ENCODE data around the gene MPZL2.

MPZL2 gene

GRCh38 chr11:118238929-118239328 lies 25.2 kb downstream of the MPZL2 start:
- no peak overlapping the region for H3K27ac ChIP-seq
- H3K9me3 ChIP-seq (ENCODE audit: control insufficient read depth, low read length) = no peaks in the 10 kb centered on the region
- no peak for TF ChIP-seq CTCF (IDR thresholded peaks at IDR 0.05)
- no peaks in the 10 kb centered on the region for H3K36me3 ChIP-seq (ENCODE audit: control insufficient read depth, insufficient read depth, low read length)
- peaks cover 2% of the 10 kb centered on the region for H3K4me1 ChIP-seq
- no peaks in the 10 kb centered on the region for H3K27me3 ChIP-seq (ENCODE audit: control insufficient read depth, insufficient read depth, low read length)
- H3K4me3 ChIP-seq (ENCODE audit: low read depth, low read length) = no peak overlapping the region
- H3K4me2 ChIP-seq (ENCODE audit: low read length) = no peak overlapping the region
- H3K9ac ChIP-seq = no peak overlapping the region
- no peaks in the 10 kb centered on the region for H3K79me2 ChIP-seq
- H2AFZ ChIP-seq = no peak overlapping the region

- TF ChIP-seq CTCF (IDR thresholded peaks at IDR 0.05) = no peak
- Histone ChIP-seq H3K27me3 (ENCODE audit: control insufficient read depth, insufficient read depth, low read length) (no peaks in the 10 kb centered on the region), H3K4me1 (peaks cover 2% of the 10 kb centered on the region), H3K4me3 (ENCODE audit: low read depth, low read length) (no peak overlapping the region), H3K36me3 (ENCODE audit: control insufficient read depth, insufficient read depth, low read length) (no peaks in the 10 kb centered on the region), H3K4me2 (ENCODE audit: low read length) (no peak overlapping the region), H2AFZ (no peak overlapping the region), H3K9me3 (ENCODE audit: control insufficient read depth, low read length) (no peaks in the 10 kb centered on the region), H3K79me2 (no peaks in the 10 kb centered on the region), H3K27ac (no peak overlapping the region), H3K9ac (no peak overlapping the region)
These were observed 25.7 kb downstream of the MPZL2 start for GRCh38 chr11:118238421-118238820.

- Histone ChIP-seq H3K4me1 (no peaks in the 10 kb centered on the region), H3K9ac (no peak overlapping the region), H2AFZ (no peak overlapping the region), H3K36me3 (ENCODE audit: control insufficient read depth, insufficient read depth, low read length) (no peaks in the 10 kb centered on the region), H3K79me2 (no peaks in the 10 kb centered on the region), H3K4me3 (ENCODE audit: low read depth, low read length) (no peak overlapping the region), H3K4me2 (ENCODE audit: low read length) (no peak overlapping the region), H3K27me3 (ENCODE audit: control insufficient read depth, insufficient read depth, low read length) (no peaks in the 10 kb centered on the region), H3K27ac (no peak overlapping the region), H3K9me3 (ENCODE audit: control insufficient read depth, low read length) (no peaks in the 10 kb centered on the region)
- TF ChIP-seq CTCF (IDR thresholded peaks at IDR 0.05) = no peak
These were observed 27.9 kb downstream of the MPZL2 start for GRCh38 chr11:118236170-118236569.

- Histone ChIP-seq H3K9me3 (ENCODE audit: control insufficient read depth, low read length) (no peaks in the 10 kb centered on the region), H3K4me2 (ENCODE audit: low read length) (no peak overlapping the region), H3K36me3 (ENCODE audit: control insufficient read depth, insufficient read depth, low read length) (no peaks in the 10 kb centered on the region), H3K4me1 (no peaks in the 10 kb centered on the region), H3K79me2 (no peaks in the 10 kb centered on the region), H3K27me3 (ENCODE audit: control insufficient read depth, insufficient read depth, low read length) (no peaks in the 10 kb centered on the region), H3K9ac (no peak overlapping the region), H2AFZ (no peak overlapping the region), H3K27ac (no peak overlapping the region), H3K4me3 (ENCODE audit: low read depth, low read length) (no peak overlapping the region)
- TF ChIP-seq CTCF (IDR thresholded peaks at IDR 0.05) = no peak
These were observed 29.3 kb downstream of the MPZL2 start for GRCh38 chr11:118234833-118235232.

GRCh38 chr11:118233850-118234249 lies 30.2 kb downstream of the MPZL2 start:
- H3K4me3 ChIP-seq (ENCODE audit: low read depth, low read length) = no peak overlapping the region
- no peak overlapping the region for H3K27ac ChIP-seq
- no peak overlapping the region for H3K4me2 ChIP-seq (ENCODE audit: low read length)
- H2AFZ ChIP-seq = no peak overlapping the region
- no peak overlapping the region for H3K9ac ChIP-seq
- H3K79me2 ChIP-seq = no peaks in the 10 kb centered on the region
- no peaks in the 10 kb centered on the region for H3K4me1 ChIP-seq
- H3K27me3 ChIP-seq (ENCODE audit: control insufficient read depth, insufficient read depth, low read length) = no peaks in the 10 kb centered on the region
- H3K36me3 ChIP-seq (ENCODE audit: control insufficient read depth, insufficient read depth, low read length) = no peaks in the 10 kb centered on the region
- no peak for TF ChIP-seq CTCF (IDR thresholded peaks at IDR 0.05)
- H3K9me3 ChIP-seq (ENCODE audit: control insufficient read depth, low read length) = no peaks in the 10 kb centered on the region

Data from parathyroid adenoma (tissue), 2 donors.